Keratinocyte (primary cell): ENCODE data around the gene SRSF1. TPM values are rescaled to one million over a fixed set of nuclear protein-coding genes. Genes with fewer than 3 reads are reported as not detected.

Experiments
- DNase-seq: peaks from one replicate; pipeline ENCODE4 v3.0.0-alpha.2; 2011; ENCODE audit warnings: low read depth, missing footprints, low spot score
- FAIRE-seq: peaks from 2 replicates; lab custom pipeline; 2011; peaks lifted over from hg19 to GRCh38; lab: Jason Lieb, UNC
- H2AFZ ChIP-seq: 2 replicates; pipeline ENCODE4 v1.6.0; 2012; ENCODE audit warnings: low read length, control low read depth, inconsistent platforms; ENCODE audit not compliant: control insufficient read depth
- H3K27ac ChIP-seq: 2 replicates; pipeline ENCODE4 v1.5.1; 2011; ENCODE audit warnings: low read length; ENCODE audit not compliant: control insufficient read depth, insufficient read depth
- H3K27me3 ChIP-seq: 3 replicates; pipeline ENCODE4 v1.6.0; 2011; ENCODE audit warnings: low read length; ENCODE audit not compliant: control insufficient read depth, insufficient read depth; ENCODE audit errors: extremely low read depth
- H3K36me3 ChIP-seq, 2 experiments: 2 replicates in 1 of 2; 3 replicates in 1 of 2; pipeline ENCODE4 v1.5.1; 2011; ENCODE audit warnings: low read length in 2 of 2, mild to moderate bottlenecking in 1 of 2; ENCODE audit not compliant: control insufficient read depth in 2 of 2, insufficient read depth in 2 of 2; ENCODE audit errors: extremely low read depth in 1 of 2
- H3K4me1 ChIP-seq: 3 replicates; pipeline ENCODE4 v1.5.1; 2011; ENCODE audit warnings: low read length; ENCODE audit not compliant: control insufficient read depth, insufficient read depth; ENCODE audit errors: extremely low read depth
- H3K4me2 ChIP-seq: 3 replicates; pipeline ENCODE4 v1.6.0; 2011; ENCODE audit warnings: low read depth, low read length; ENCODE audit not compliant: control insufficient read depth, insufficient read depth; ENCODE audit errors: extremely low read depth
- H3K4me3 ChIP-seq, 3 experiments: fragments of 200-600 bp in 1 of 3; sonication (generic) in 1 of 3; 2 replicates in 2 of 3; 3 replicates in 1 of 3; pipeline ENCODE4 v1.5.1; 2011 to 2016; ENCODE audit warnings: low read length in 3 of 3, mild to moderate bottlenecking in 3 of 3, control low read depth in 2 of 3, inconsistent platforms in 1 of 3, low read depth in 1 of 3, mixed read lengths in 1 of 3, mixed run types in 1 of 3, moderate library complexity in 1 of 3; ENCODE audit not compliant: control insufficient read depth in 2 of 3, insufficient read depth in 2 of 3; ENCODE audit errors: extremely low read depth in 1 of 3
- H3K79me2 ChIP-seq: 2 replicates; pipeline ENCODE4 v1.6.0; 2012; ENCODE audit warnings: low read length; ENCODE audit not compliant: control insufficient read depth, insufficient read depth
- H3K9ac ChIP-seq: 3 replicates; pipeline ENCODE4 v1.6.0; 2011; ENCODE audit warnings: low read length; ENCODE audit not compliant: control insufficient read depth, insufficient read depth; ENCODE audit errors: extremely low read depth
- H3K9me1 ChIP-seq: 3 replicates; pipeline ENCODE4 v1.6.0; 2011; ENCODE audit warnings: low read length; ENCODE audit not compliant: control insufficient read depth, insufficient read depth; ENCODE audit errors: extremely low read depth
- H3K9me3 ChIP-seq: 2 replicates; pipeline ENCODE4 v1.5.1; 2012; ENCODE audit warnings: low read depth, low read length; ENCODE audit not compliant: control insufficient read depth
- H4K20me1 ChIP-seq: 3 replicates; pipeline ENCODE4 v1.6.0; 2011; ENCODE audit warnings: low read length; ENCODE audit not compliant: control insufficient read depth, insufficient read depth; ENCODE audit errors: extremely low read depth
- EZH2 ChIP-seq: IDR thresholded peaks from one replicate; pipeline ENCODE4 v1.6.1; 2012; ENCODE audit warnings: inconsistent platforms, mild to moderate bottlenecking, low read length, moderate library complexity
- dilution Hi-C: fragments of 300-500 bp; cut with MboI; formaldehyde crosslinking; loops from one replicate; pipeline ENCODE4 v1.7.0; 2020; ENCODE audit warnings: low sequenced_read_pairs; ENCODE audit not compliant: extremely low pct_ligation_motif_present
- polyA plus RNA-seq, 5 experiments: library from polyadenylated mRNA; depleted of rRNA in 3 of 5; stranded (reverse) in 3 of 5; stranded (forward) in 1 of 5; unstranded in 1 of 5; fragments of >200 nt; gene quantifications; 1 replicate in 1 of 5; 2 replicates in 3 of 5; 3 replicates in 1 of 5; pipeline versions ENCODE4 v1.2.1 to v1.2.3, GENCODE V29; 2011 to 2012; ENCODE audit warnings: missing spikeins in 2 of 5, low read depth in 1 of 5, low replicate concordance in 1 of 5
- TF ChIP-seq, protein P1 (sequence below), 3 experiments: IDR thresholded peaks in 1 of 3; conservative IDR thresholded peaks in 1 of 3; optimal IDR thresholded peaks in 1 of 3; 2 replicates in 2 of 3; 3 replicates in 1 of 3; pipeline versions ENCODE3 to v1.5.1; 2011; ENCODE audit warnings: low read length in 3 of 3, mild to moderate bottlenecking in 3 of 3, moderate library complexity in 2 of 3, control low read depth in 1 of 3, inconsistent platforms in 1 of 3; ENCODE audit not compliant: insufficient read depth in 2 of 3; ENCODE audit errors: extremely low read depth in 1 of 3

Gene SRSF1
- polyA plus RNA-seq, 1 donor (not counting 4 experiments of a cell fraction or from before 2014, with no cell fraction given), result 272 TPM

DNA sequence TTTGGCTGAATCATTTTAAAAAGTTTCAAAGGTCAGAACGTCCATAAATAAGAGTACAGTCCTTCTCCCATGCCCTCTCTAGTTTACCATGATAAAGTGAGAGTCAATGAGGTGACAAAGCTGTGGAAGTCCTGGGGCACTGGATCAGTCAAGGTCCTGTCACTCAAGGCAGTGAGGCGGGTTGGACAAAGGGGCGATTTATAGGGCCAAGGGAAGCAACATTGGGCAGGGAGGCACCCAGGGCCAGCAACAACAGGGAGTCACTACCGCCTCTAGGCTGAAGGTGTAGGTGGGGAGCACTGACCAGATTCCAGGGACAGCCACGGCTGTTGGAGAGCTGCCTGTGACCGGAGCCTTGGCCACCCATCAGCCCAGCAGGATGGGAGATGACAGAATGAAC lies 47.6 kb upstream of the SRSF1 start:
- no peak for FAIRE-seq
- dilution Hi-C loops, result no loop called here

DNA sequence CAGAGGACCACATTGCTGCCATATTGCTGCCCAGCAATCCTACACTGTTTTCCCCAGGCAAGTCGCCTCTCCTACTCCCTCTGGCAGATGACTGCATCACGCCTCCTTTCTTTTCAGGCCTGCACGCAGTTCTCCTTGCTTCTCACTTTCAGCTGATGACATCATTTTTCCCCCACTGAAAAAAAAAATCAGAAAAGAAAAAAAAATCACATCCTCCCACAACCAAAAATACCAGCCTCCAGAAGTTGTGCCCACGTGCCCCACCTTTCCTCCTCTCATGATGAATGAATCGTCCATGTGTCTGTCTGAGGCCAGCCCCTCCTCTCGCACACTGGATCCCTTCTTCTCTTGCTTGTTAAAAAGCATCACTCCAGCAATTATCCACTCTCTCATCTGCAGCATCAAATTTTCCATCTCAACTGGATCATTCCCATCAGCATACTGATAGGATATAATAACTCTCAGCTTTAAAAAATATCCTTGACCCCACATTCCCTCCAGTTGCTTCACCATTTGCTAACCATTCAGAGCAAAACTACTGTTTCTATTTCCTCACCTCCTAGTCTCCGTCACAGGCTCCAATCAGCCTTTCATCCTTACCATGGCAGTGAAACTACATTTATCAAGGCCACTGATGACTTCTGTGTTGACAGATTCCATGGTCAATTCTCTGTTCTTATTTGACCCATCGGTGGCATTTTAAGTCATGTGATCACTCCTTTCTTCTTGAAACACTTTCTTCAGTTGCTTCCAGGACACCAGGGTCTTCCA lies 46.1 kb upstream of the SRSF1 start:
- no peak overlapping the region for H3K9ac ChIP-seq
- no peak overlapping the region for H2AFZ ChIP-seq
- no peak overlapping the region for H3K4me2 ChIP-seq
- H3K79me2 ChIP-seq, result no peaks in the 10 kb centered on the region
- no peak overlapping the region for H3K4me3 ChIP-seq
- no peaks in the 10 kb centered on the region for H3K9me3 ChIP-seq
- peaks cover 4% of the 10 kb centered on the region for H3K27me3 ChIP-seq
- DNase-seq (no peak), FAIRE-seq (no peak)
- TF ChIP-seq, protein P1, sequence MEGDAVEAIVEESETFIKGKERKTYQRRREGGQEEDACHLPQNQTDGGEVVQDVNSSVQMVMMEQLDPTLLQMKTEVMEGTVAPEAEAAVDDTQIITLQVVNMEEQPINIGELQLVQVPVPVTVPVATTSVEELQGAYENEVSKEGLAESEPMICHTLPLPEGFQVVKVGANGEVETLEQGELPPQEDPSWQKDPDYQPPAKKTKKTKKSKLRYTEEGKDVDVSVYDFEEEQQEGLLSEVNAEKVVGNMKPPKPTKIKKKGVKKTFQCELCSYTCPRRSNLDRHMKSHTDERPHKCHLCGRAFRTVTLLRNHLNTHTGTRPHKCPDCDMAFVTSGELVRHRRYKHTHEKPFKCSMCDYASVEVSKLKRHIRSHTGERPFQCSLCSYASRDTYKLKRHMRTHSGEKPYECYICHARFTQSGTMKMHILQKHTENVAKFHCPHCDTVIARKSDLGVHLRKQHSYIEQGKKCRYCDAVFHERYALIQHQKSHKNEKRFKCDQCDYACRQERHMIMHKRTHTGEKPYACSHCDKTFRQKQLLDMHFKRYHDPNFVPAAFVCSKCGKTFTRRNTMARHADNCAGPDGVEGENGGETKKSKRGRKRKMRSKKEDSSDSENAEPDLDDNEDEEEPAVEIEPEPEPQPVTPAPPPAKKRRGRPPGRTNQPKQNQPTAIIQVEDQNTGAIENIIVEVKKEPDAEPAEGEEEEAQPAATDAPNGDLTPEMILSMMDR (optimal IDR thresholded peaks at IDR 0.05 in 1 of 3, IDR thresholded peaks at IDR 0.05 in 1 of 3, conservative IDR thresholded peaks at IDR 0.05 in 1 of 3; ENCODE audit: extremely low read depth in 1 of 3, insufficient read depth in 2 of 3, low read length in 3 of 3), result no peak
- TF ChIP-seq EZH2, result no peak
- no peaks in the 10 kb centered on the region for H3K36me3 ChIP-seq
- no peaks in the 10 kb centered on the region for H4K20me1 ChIP-seq
- no peaks in the 10 kb centered on the region for H3K9me1 ChIP-seq
- dilution Hi-C loops, result no loop called here
- no peak overlapping the region for H3K27ac ChIP-seq
- H3K4me1 ChIP-seq, result no peaks in the 10 kb centered on the region

More for the DNA sequence above, 47.6 kb upstream of the SRSF1 start:
- H3K36me3 ChIP-seq, result no peaks in the 10 kb centered on the region
- H3K9me1 ChIP-seq, result no peaks in the 10 kb centered on the region
- H4K20me1 ChIP-seq, result no peaks in the 10 kb centered on the region
- DNase-seq, result no peak
- no peak for TF ChIP-seq EZH2
- TF ChIP-seq, protein P1 (optimal IDR thresholded peaks at IDR 0.05 in 1 of 3, IDR thresholded peaks at IDR 0.05 in 1 of 3, conservative IDR thresholded peaks at IDR 0.05 in 1 of 3; ENCODE audit: extremely low read depth in 1 of 3, insufficient read depth in 2 of 3, low read length in 3 of 3), result no peak
- no peaks in the 10 kb centered on the region for H3K79me2 ChIP-seq
- H3K27ac ChIP-seq, result no peak overlapping the region
- H3K9ac ChIP-seq, result no peak overlapping the region
- H3K9me3 ChIP-seq, result no peaks in the 10 kb centered on the region
- H3K27me3 ChIP-seq, result peaks cover 6% of the 10 kb centered on the region
- H3K4me2 ChIP-seq, result no peak overlapping the region
- no peaks in the 10 kb centered on the region for H3K4me1 ChIP-seq
- H2AFZ ChIP-seq, result no peak overlapping the region
- no peak overlapping the region for H3K4me3 ChIP-seq
